Panc1 (cell line): Measurements from ENCODE around the gene RARB. TPM values are rescaled to one million over a fixed set of nuclear protein-coding genes. Genes with fewer than 3 reads are reported as not detected.

Source experiments
- ATAC-seq: fragments of 200-7000 bp; cut with Tn5 transposase; 2 replicates; pipeline ENCODE4 v1.9.1; 2020; ENCODE audit warnings: mild to moderate bottlenecking, moderate library complexity
- BruUV-seq: library from RNA; stranded (reverse); fragments of 400-500 nt; replicated peaks from 2 replicates; lab custom pipeline; 2021; lab: Mats Ljungman, UMichigan
- CTCF ChIA-PET: fragments of 300-600 bp; sonication (Branson Sonifier 250); formaldehyde crosslinking; loops from one replicate; lab custom pipeline; 2022; ENCODE audit warnings: antibody characterized with exemption; lab: Charles Lee
- POLR2A ChIA-PET: fragments of 300-600 bp; sonication (Branson Sonifier 250); formaldehyde crosslinking; loops from one replicate; lab custom pipeline; 2022; ENCODE audit warnings: antibody characterized with exemption; lab: Charles Lee
- DNase-seq: peaks from one replicate; pipeline ENCODE4 v3.0.0-alpha.2; 2010; ENCODE audit warnings: low read depth, low spot score
- H3K27ac ChIP-seq: 2 replicates; pipeline ENCODE4 v1.5.1; 2011; ENCODE audit warnings: mild to moderate bottlenecking, low read length, inconsistent platforms
- H3K27me3 ChIP-seq: fragments of 200-500 bp; sonication (Bioruptor generic); 2 replicates; pipeline ENCODE4 v1.6.0; 2014; ENCODE audit warnings: low read length, inconsistent platforms; ENCODE audit not compliant: control insufficient read depth, insufficient read depth
- H3K36me3 ChIP-seq: fragments of 200-500 bp; sonication (Bioruptor generic); 2 replicates; pipeline ENCODE4 v1.5.1; 2014; ENCODE audit warnings: inconsistent platforms, mild to moderate bottlenecking, low read length, moderate library complexity; ENCODE audit not compliant: control insufficient read depth, insufficient read depth
- H3K4me1 ChIP-seq: 2 replicates; pipeline ENCODE4 v1.5.1; 2011; ENCODE audit warnings: inconsistent platforms, mild to moderate bottlenecking, low read length, moderate library complexity; ENCODE audit not compliant: control insufficient read depth, insufficient read depth
- H3K4me3 ChIP-seq, 2 experiments: 2 replicates each; pipeline ENCODE4 v1.5.1; 2011 to 2012; ENCODE audit warnings: low read depth in 2 of 2, low read length in 2 of 2, mild to moderate bottlenecking in 2 of 2, inconsistent platforms in 1 of 2, moderate library complexity in 1 of 2
- H3K9me3 ChIP-seq: fragments of 200-500 bp; sonication (Bioruptor generic); 2 replicates; pipeline ENCODE4 v1.5.1; 2014; ENCODE audit warnings: low read depth, mild to moderate bottlenecking, inconsistent platforms, low read length, moderate library complexity; ENCODE audit not compliant: control insufficient read depth, insufficient read depth
- POLR2AphosphoS5 ChIP-seq: IDR thresholded peaks from 2 replicates; pipeline ENCODE4 v1.6.1; 2012; ENCODE audit warnings: mild to moderate bottlenecking, low read depth, low read length, moderate library complexity
- SIN3A ChIP-seq: IDR thresholded peaks from 2 replicates; pipeline ENCODE4 v1.6.1; 2012; ENCODE audit warnings: low read depth, mild to moderate bottlenecking, low read length, moderate library complexity, borderline replicate concordance; ENCODE audit not compliant: insufficient read depth
- TCF7L2 ChIP-seq: IDR thresholded peaks from 2 replicates; pipeline ENCODE4 v1.6.1; 2011; ENCODE audit warnings: mild to moderate bottlenecking, low read depth, low read length, inconsistent platforms
- in situ Hi-C: cut with HindIII; loops from 2 replicates; pipeline ENCODE4 v1.10.0; 2016; ENCODE audit warnings: low sequenced_read_pairs, low pct_unique_long_range_greater_than_20kb
- intact Hi-C: fragments of 100-400 bp; cut with micrococcal nuclease; formaldehyde crosslinking; loops from one replicate; pipeline ENCODE4 v1.10.0; 2022; ENCODE audit not compliant: unreplicated experiment
- total RNA-seq: library from RNA; stranded (reverse); gene quantifications from one replicate; pipeline ENCODE4 v1.2.1, GENCODE V29; 2021; ENCODE audit not compliant: unreplicated experiment
- TF ChIP-seq, protein P1 (sequence below): fragments of 450-650 bp; IDR thresholded peaks from 2 replicates; pipeline ENCODE4 v1.5.1; 2017; ENCODE audit warnings: mild to moderate bottlenecking
- TF ChIP-seq, protein P2 (sequence below), 2 experiments: IDR thresholded peaks; 2 replicates each; pipeline ENCODE4 v1.6.1; 2011 to 2012; ENCODE audit warnings: low read depth in 2 of 2, control low read depth in 1 of 2, low read length in 1 of 2, mild to moderate bottlenecking in 1 of 2, moderate library complexity in 1 of 2; ENCODE audit not compliant: insufficient read depth in 1 of 2

Gene RARB
- total RNA-seq, 1 experiment from 2014 or later, result not detected

DNA sequence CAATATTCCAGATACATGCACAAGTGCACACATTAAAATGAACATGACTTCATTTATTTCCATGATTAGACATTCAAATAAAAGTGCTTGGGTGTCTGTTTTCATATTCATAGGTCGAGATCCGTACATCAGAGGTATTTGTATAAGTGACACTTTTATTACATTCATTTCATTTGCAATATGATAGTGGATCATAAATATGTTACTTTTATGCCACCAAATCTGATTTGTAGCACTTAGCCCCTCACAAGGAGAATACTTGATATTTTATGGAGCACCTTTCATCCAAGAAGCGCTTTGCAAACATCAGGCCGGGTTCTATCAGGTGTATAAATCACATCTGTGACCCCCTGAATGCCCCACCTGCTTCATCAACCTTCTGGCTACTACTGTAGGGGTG, 136.0 kb downstream of the RARB start:
- DNase-seq, result no peak
- no TSS peak for BruUV-seq
- ChIA-PET POLR2A (no interaction called here), CTCF (no interaction called here)
- H3K9me3 ChIP-seq, result no peaks in the 10 kb centered on the region
- H3K36me3 ChIP-seq, result no peaks in the 10 kb centered on the region
- H3K4me1 ChIP-seq, result no peaks in the 10 kb centered on the region
- H3K4me3 ChIP-seq, result no peak overlapping the region
- ATAC-seq, result no peak
- no peak overlapping the region for H3K27ac ChIP-seq
- intact Hi-C loops (no loop called here), in situ Hi-C loops (no loop called here)
- TF ChIP-seq, protein P1, sequence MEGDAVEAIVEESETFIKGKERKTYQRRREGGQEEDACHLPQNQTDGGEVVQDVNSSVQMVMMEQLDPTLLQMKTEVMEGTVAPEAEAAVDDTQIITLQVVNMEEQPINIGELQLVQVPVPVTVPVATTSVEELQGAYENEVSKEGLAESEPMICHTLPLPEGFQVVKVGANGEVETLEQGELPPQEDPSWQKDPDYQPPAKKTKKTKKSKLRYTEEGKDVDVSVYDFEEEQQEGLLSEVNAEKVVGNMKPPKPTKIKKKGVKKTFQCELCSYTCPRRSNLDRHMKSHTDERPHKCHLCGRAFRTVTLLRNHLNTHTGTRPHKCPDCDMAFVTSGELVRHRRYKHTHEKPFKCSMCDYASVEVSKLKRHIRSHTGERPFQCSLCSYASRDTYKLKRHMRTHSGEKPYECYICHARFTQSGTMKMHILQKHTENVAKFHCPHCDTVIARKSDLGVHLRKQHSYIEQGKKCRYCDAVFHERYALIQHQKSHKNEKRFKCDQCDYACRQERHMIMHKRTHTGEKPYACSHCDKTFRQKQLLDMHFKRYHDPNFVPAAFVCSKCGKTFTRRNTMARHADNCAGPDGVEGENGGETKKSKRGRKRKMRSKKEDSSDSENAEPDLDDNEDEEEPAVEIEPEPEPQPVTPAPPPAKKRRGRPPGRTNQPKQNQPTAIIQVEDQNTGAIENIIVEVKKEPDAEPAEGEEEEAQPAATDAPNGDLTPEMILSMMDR, result no peak
- TF ChIP-seq TCF7L2 (no peak), SIN3A (no peak), POLR2AphosphoS5 (no peak)
- TF ChIP-seq, protein P2, sequence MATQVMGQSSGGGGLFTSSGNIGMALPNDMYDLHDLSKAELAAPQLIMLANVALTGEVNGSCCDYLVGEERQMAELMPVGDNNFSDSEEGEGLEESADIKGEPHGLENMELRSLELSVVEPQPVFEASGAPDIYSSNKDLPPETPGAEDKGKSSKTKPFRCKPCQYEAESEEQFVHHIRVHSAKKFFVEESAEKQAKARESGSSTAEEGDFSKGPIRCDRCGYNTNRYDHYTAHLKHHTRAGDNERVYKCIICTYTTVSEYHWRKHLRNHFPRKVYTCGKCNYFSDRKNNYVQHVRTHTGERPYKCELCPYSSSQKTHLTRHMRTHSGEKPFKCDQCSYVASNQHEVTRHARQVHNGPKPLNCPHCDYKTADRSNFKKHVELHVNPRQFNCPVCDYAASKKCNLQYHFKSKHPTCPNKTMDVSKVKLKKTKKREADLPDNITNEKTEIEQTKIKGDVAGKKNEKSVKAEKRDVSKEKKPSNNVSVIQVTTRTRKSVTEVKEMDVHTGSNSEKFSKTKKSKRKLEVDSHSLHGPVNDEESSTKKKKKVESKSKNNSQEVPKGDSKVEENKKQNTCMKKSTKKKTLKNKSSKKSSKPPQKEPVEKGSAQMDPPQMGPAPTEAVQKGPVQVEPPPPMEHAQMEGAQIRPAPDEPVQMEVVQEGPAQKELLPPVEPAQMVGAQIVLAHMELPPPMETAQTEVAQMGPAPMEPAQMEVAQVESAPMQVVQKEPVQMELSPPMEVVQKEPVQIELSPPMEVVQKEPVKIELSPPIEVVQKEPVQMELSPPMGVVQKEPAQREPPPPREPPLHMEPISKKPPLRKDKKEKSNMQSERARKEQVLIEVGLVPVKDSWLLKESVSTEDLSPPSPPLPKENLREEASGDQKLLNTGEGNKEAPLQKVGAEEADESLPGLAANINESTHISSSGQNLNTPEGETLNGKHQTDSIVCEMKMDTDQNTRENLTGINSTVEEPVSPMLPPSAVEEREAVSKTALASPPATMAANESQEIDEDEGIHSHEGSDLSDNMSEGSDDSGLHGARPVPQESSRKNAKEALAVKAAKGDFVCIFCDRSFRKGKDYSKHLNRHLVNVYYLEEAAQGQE (IDR thresholded peaks at IDR 0.05; ENCODE audit: insufficient read depth in 1 of 2, low read depth in 2 of 2, low read length in 1 of 2), result no peak
- H3K27me3 ChIP-seq, result no peaks in the 10 kb centered on the region

DNA sequence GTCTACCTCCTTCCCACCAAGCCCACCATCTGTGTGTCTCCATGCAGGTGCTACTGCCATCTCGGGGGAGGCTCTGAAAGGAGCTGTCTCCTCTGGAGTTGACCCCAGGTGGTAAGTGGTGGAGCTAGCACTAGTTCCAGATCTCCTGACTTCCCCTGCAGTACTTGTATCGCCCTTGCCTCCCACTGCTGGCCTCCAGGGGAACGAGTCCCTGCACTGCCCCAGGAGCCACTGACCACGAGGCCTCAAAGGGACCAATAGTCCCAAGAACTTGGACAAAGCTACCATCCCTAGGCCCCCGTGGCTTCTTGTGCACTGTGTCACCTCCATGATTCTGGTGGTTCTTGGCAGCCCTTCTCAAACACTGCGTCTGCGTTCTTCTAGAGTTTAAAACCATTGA, 137.7 kb downstream of the RARB start:
- ATAC-seq, result no peak
- no peak overlapping the region for H3K27ac ChIP-seq
- H3K36me3 ChIP-seq, result no peaks in the 10 kb centered on the region
- in situ Hi-C loops, result no loop called here
- ChIA-PET CTCF (no interaction called here), POLR2A (no interaction called here)
- no peaks in the 10 kb centered on the region for H3K4me1 ChIP-seq
- no peak for DNase-seq
- no TSS peak for BruUV-seq
- intact Hi-C loops, result no loop called here
- TF ChIP-seq TCF7L2, result no peak
- TF ChIP-seq POLR2AphosphoS5, result no peak
- TF ChIP-seq, protein P2 (IDR thresholded peaks at IDR 0.05; ENCODE audit: insufficient read depth in 1 of 2, low read depth in 2 of 2, low read length in 1 of 2), result no peak
- TF ChIP-seq, protein P1, result no peak
- no peak for TF ChIP-seq SIN3A
- H3K9me3 ChIP-seq, result no peaks in the 10 kb centered on the region
- H3K27me3 ChIP-seq, result no peaks in the 10 kb centered on the region
- H3K4me3 ChIP-seq, result no peak overlapping the region
